ELR (cell line): ENCODE data around the gene MPP4.
A peak's percentile ranks its signal among the peaks of the same experiment; 100 is the strongest.

Experiments used
- DNase-seq: peaks from one replicate; pipeline ENCODE4 v3.0.0-alpha.2; 2015; ENCODE audit warnings: low read depth

Gene MPP4, protein sequence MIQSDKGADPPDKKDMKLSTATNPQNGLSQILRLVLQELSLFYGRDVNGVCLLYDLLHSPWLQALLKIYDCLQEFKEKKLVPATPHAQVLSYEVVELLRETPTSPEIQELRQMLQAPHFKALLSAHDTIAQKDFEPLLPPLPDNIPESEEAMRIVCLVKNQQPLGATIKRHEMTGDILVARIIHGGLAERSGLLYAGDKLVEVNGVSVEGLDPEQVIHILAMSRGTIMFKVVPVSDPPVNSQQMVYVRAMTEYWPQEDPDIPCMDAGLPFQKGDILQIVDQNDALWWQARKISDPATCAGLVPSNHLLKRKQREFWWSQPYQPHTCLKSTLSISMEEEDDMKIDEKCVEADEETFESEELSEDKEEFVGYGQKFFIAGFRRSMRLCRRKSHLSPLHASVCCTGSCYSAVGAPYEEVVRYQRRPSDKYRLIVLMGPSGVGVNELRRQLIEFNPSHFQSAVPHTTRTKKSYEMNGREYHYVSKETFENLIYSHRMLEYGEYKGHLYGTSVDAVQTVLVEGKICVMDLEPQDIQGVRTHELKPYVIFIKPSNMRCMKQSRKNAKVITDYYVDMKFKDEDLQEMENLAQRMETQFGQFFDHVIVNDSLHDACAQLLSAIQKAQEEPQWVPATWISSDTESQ

DNA sequence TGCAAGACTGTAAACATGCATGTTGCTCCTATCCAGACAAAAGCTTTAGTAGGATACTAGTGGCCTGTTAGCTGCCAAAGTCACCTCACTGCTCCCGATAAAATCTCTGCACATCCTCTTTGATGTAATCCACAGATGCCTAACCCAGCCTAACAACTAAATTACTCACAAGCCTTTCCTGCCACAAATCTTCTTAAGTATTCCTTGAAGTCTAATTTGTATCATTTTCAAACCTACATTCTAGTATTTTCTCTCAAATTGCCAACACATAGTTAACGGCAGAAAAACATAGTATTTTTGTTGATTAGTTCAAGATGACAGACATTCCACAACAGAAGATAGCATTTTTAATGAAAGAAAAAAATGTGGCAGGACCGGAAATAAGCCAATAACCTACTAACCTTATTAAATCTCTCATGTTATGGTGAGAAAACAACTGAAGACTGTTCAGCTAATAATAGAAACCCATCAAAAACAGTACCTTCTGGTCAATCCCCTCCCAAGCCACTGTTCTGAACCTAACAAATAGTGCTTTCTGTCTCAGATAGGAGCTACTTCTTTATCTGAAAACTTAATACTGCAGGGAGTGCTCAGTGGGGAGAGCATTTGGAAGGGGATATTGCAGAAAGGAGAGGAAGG, at the start of gene MPP4:
Gene MPP4 (minus strand): TSS at position 57 of the 639 bp plus-strand sequence. CDS start 4,690 bp downstream, outside the sequence.
- peak; percentile 85 for DNase-seq

DNA sequence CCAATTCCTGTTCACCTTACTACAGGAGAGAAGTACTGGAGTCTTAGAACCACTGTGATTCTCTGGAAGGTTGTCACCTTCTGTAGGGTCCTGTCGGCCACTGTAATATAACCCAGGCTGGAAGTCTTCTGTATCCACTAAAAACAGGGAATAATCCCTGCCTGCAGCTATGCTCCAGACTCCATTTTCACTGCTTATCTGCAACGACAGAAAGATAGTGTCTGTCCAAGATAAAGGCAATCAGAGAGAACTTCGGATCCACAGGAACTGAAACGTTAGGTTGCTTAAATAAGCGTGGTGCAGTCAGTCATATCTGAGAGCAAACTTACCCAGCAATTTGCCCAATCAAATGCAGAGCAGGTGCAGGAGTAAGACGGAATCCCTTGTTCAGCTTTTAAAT, 48.1 kb upstream of the MPP4 start:
- DNase-seq, result no peak

- no peak for DNase-seq
Observed at GRCh38 chr2:201735486-201735885, 37.0 kb upstream of the MPP4 start.

DNA sequence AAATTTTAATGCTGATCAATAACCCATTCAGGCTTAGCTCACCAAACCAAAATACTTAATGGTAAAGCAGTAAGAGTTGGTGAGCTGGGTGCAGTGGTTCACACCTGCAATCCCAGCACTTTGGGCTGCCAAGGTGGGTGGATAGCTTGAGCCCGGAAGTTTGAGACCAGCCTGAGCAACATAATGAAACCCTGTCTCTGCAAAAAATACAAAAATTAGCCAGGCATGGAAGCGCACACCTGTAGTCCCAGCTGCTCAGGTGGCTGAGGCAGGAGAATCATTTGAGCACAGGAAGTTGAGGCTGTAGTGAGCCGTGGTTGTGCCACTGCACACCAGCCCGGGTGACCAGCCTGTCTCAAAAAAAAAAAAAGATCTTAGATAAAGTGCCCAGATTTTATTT, 35.7 kb upstream of the MPP4 start:
- DNase-seq, result no peak

DNA sequence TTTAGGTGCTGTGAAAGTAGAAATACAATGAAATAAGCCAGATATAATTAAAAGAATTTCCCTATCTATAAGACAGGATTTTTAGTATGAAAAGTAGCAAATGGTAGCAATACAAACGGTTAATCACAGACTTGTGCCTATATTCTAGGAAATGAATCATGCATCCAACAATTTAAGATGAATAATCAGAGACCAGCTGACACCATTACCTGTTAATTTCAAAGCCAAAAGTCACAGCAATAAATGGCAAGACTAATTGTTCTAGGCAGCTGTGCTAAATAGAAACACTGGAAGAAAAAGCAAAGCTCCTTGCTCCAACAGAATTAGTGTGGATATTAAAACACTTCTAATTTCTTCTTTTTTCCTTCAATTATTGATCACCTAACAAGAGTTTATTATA, 35.1 kb upstream of the MPP4 start:
- DNase-seq, result peak; percentile 53

GRCh38 chr2:201730651-201731285, 32.3 kb upstream of the MPP4 start:
- no peak for DNase-seq

DNA sequence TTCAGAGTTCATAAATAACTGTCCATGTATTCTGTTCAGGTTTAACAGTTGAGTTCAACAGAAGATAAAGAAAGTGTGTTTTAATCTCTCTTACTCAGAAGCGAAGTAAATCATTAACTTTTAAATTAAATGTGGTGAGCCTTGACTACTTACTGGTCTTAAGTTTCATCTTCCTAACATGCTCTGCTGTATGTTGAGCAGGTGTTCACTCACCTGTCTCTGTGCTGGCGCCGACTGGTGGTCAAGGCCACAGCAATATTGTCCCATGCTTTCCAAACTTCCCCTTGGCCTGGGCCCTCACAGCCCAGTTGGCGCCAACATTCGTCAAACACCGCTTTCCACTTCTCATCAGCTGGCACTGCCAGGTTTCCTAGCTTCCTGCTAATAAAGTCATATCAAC, 17.0 kb upstream of the MPP4 start:
- DNase-seq, result no peak

DNA sequence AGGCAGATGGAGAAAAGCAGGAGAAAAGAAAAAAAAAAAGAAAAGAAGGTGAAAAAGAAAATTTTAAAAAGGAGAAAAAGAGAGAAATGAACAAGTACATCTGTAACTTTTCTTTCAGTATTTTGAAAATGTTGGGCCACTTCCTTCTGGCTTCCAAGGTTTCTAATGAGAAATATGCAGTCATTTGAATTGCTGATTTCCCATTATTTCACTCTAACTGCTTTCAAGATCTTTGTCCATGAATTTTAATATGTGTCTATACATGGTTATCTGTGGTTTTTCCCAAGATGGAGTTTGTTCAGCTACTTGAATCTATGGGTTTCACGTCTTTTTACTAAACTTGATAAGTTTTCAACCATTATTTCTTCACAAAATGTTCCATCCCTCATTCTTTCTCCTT, 14.3 kb upstream of the MPP4 start:
- DNase-seq, result no peak

DNA sequence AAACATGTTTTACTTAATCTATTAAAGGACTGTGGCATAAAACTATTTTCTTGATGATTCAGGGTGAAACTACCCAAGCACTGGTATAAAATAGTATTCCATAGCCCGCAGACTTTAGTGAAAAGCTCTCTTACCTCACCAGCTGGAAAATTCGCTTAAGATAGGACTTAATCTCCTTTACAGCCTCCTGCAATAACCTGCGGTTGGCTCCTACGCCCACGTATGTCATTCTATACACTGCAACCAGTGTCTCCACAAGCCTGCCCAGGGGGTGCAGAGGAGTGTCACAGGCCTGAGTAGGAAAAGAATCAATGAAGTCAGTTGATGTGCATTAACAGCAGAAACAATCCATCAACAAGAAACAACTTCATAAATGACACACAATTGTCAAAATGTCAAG, 11.3 kb upstream of the MPP4 start:
- DNase-seq, result no peak

GRCh38 chr2:201709049-201709448, 10.6 kb upstream of the MPP4 start:
- peak; percentile 5 for DNase-seq

- DNase-seq, result peak; percentile 77
Observed at GRCh38 chr2:201707753-201708152, 9.3 kb upstream of the MPP4 start.

DNA sequence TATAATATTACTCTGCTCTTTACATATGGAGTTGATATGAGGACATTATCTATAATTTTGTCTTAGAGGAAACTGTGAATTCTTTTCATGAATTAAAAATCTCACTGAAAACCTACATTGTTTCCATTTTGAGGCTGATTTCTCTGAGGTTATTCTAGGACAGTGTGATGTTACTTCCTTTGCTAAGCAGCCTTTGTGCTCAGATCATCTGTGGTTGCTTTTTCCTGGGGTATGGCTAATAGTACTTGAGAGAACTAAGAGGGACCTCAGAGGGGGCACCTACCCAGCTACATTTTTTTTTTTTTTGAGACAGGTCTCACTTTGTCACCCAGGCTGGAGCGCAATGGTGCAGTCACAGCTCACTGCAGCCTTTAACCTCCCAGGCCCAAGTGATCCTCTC, 8.7 kb upstream of the MPP4 start:
- no peak for DNase-seq

- peak; percentile 63 for DNase-seq
Observed at GRCh38 chr2:201704536-201704935, 6.1 kb upstream of the MPP4 start.

DNA sequence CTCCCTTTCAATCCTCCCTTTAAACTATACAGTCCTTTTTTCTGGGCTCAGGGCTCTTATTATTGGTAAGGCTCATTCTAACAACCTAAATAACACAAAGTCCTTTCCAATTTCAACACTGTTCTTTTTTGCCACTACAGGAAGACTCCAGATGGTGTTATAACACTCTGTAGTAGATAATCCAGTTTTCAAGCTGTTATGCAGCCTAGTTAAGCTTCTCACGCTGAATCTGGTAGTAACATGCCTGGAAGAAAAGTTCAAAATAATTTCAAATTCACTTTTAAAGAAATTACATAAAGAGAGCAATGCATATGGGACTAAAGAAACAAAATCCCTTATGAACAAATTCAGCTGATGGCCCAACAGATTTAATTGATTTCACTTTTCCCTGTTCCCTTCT, 3.2 kb upstream of the MPP4 start:
- DNase-seq, result no peak

DNA sequence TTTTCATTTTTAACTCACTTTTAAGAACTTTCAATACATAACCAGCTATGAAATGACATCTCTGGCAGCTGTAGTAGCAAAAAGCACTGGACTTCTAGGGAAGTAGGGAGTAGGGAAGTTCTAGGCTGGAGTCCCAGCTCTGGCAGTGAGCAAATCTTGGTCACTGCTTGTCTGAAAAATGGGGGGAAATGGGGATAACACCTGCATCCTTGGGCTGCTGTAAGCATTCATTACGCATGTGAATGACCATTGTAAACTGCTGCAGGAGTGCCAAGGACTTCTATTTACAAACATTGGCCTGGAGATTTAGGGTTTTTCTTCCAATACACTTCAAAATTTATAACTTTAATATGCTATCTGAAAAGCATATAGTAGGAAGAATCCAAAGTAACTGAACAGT, 972 bp upstream of the MPP4 start:
- DNase-seq, result peak; percentile 8

DNA sequence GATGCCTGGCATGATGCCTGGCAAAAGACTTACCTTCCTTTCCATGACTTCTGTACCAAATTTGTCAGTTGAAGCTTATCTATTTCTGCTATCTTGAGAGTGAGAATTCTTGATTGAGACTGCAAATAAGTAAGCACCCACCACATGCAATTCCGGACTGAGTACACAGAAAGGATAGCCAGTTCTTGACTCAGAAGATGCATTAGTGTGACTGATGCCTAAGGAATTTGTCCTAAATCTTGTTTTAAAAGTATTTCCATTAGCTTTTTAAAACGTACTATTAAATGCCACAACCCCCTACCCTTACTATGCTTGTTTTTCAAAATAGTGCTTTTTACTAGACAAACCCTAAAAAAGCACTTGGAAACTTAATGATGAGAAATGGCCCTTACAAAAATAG, 545 bp downstream of the MPP4 start:
- DNase-seq, result peak; percentile 89

- DNase-seq, result peak; percentile 93
Observed at GRCh38 chr2:201696151-201696659, 2.2 kb downstream of the MPP4 start.

DNA sequence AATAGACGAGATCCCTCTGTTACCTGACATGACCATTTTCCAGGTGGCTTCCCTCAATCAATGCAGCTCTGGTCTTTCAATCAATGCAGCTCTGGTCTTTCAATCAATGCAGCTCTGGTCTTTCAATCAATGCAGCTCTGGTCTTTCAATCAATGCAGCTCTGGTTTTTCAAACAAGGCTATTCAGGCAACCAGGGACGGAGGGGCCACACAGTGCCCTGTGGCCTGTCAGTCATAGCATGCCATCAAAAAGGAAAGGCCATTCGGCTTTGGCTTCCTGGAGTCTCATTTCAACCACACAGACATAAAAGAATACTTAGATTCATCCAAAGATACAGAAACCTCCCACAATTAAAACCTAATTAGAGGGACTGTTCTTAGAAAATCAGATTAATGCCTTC, 13.3 kb downstream of the MPP4 start:
- no peak for DNase-seq

DNA sequence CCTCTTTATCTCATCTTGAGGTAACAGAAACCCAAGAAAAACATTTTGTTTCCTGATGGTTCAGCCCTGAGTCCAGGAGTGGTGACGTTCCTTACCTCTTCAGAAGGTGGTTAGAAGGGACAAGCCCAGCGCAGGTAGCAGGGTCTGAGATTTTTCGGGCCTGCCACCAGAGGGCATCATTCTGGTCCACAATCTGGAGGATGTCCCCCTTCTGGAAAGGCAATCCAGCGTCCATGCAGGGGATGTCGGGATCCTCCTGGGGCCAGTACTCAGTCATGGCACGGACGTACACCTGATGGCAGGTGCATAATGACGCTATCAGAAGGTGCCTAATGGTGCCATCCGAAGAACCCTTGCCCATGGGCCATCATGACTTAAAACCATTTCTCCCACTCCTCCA, 17.7 kb downstream of the MPP4 start:
- DNase-seq, result peak; percentile 63

GRCh38 chr2:201678401-201678800, 20.0 kb downstream of the MPP4 start:
- no peak for DNase-seq

- no peak for DNase-seq
Observed at GRCh38 chr2:201675454-201675853, 23.0 kb downstream of the MPP4 start.

DNA sequence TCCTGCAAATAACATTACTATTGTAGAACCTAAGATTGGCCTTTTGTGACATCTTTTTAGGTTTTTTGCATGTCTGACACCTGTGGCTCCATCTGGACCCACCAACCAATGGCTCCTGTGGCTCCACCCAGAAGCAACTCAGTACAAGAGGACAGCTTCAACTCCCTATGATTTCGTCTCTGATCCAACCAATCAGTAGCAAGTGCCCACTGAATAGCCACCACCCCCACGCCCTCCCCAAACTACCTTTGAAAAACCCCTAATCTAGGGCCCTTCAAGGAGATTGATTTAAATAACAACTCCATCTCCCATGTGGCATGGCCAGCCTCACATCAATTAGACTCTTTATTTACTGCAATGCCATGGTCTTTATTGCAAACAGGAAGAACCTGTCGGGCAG, 23.6 kb downstream of the MPP4 start:
- DNase-seq, result no peak

DNA sequence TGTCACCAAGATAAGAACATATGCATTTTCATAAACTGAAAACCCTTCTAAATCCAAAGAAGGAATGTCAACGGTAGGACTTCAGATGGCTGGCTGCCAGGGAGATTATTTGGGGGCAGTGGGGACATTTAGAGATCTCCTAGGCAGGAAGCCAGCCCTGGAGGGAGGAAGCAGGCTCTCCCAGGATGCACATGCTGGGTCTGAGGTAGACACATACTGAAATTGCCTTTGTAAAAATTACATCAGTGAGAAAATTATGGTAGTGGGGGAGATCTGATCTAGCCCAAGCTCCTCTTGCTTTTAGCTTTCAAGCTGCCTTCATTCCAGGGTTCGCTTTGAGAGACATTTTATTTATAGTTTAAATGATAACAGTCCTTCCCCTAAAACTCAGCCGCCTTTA, 24.1 kb downstream of the MPP4 start:
- DNase-seq, result no peak
